B cell (primary cell): ENCODE measurements around the gene CASR. TPM values are rescaled to one million over a fixed set of nuclear protein-coding genes. Genes with fewer than 3 reads are reported as not detected.

Source experiments
- ATAC-seq: fragments of 200-7000 bp; cut with Tn5 transposase; one replicate; pipeline ENCODE4 v1.10.0; 2021; ENCODE audit warnings: low read depth, mild to moderate bottlenecking, moderate number of reproducible peaks, moderate library complexity
- CTCF ChIA-PET: fragments of 350-600 bp; sonication (Branson Sonifier 250); formaldehyde crosslinking; loops from one replicate; lab custom pipeline; 2021; ENCODE audit warnings: antibody characterized with exemption, inconsistent platforms; lab: Charles Lee
- POLR2A ChIA-PET: fragments of 350-600 bp; sonication (Branson Sonifier 250); formaldehyde crosslinking; loops from one replicate; lab custom pipeline; 2021; ENCODE audit warnings: antibody characterized with exemption; lab: Charles Lee
- DNase-seq: peaks from one replicate; pipeline ENCODE4 v3.0.0; 2013
- H2AFZ ChIP-seq: 2 replicates; pipeline ENCODE4 v1.6.1; 2012; ENCODE audit warnings: mild to moderate bottlenecking, low read depth, low read length; ENCODE audit not compliant: insufficient read depth, poor library complexity, severe bottlenecking
- H3K27ac ChIP-seq, 2 donors: 1 replicate in 1 of 2; 2 replicates in 1 of 2; pipeline ENCODE4 v1.5.1; 2012 to 2013; ENCODE audit warnings: low read length in 2 of 2, mild to moderate bottlenecking in 2 of 2, moderate library complexity in 1 of 2
- H3K27me3 ChIP-seq, 4 experiments: fragments of 200-600 bp in 1 of 4; sonication (generic) in 1 of 4; replicated peaks in 1 of 4; 1 replicate in 2 of 4; 2 replicates in 2 of 4; pipeline versions ENCODE4 v1.6.1 to v1.7.0; 2013 to 2016; ENCODE audit warnings: low read length in 3 of 4, mild to moderate bottlenecking in 2 of 4, mixed read lengths in 1 of 4, moderate library complexity in 1 of 4; ENCODE audit not compliant: insufficient read depth in 4 of 4, control insufficient read depth in 3 of 4; ENCODE audit errors: control extremely low read depth in 1 of 4
- H3K36me3 ChIP-seq, 2 experiments: replicated peaks in 1 of 2; 1 replicate in 1 of 2; 2 replicates in 1 of 2; pipeline versions ENCODE4 v1.6.1 to v1.7.1; 2013; ENCODE audit warnings: low read length in 1 of 2; ENCODE audit not compliant: insufficient read depth in 2 of 2, control insufficient read depth in 1 of 2; ENCODE audit errors: control extremely low read depth in 1 of 2, extremely low read depth in 1 of 2
- H3K4me1 ChIP-seq, 2 donors: fragments of 200-600 bp in 1 of 2; sonication (generic) in 1 of 2; 1 replicate in 1 of 2; 2 replicates in 1 of 2; pipeline versions ENCODE4 v1.5.1 to v1.6.1; 2013 to 2017; ENCODE audit warnings: low read length in 2 of 2; ENCODE audit not compliant: control insufficient read depth in 2 of 2, insufficient read depth in 2 of 2
- H3K4me2 ChIP-seq: replicated peaks from 2 replicates; pipeline ENCODE3; 2012; ENCODE audit warnings: mild to moderate bottlenecking, low read depth, low read length; ENCODE audit not compliant: poor library complexity, severe bottlenecking
- H3K4me3 ChIP-seq, 5 experiments: fragments of 200-600 bp in 1 of 5; sonication (generic) in 1 of 5; 1 replicate in 3 of 5; 2 replicates in 2 of 5; pipeline versions ENCODE4 v1.5.1 to v1.7.0; 2011 to 2016; ENCODE audit warnings: low read length in 4 of 5, mild to moderate bottlenecking in 4 of 5, low read depth in 2 of 5, control low read depth in 1 of 5, moderate library complexity in 1 of 5; ENCODE audit not compliant: insufficient read depth in 1 of 5; ENCODE audit errors: control extremely low read depth in 1 of 5, extremely low read depth in 1 of 5
- H3K79me2 ChIP-seq: fragments of 200-600 bp; sonication (generic); one replicate; pipeline ENCODE4 v1.6.0; 2016; ENCODE audit warnings: low read length; ENCODE audit not compliant: control insufficient read depth, insufficient read depth
- H3K9ac ChIP-seq: fragments of 200-600 bp; sonication (generic); 2 replicates; pipeline ENCODE4 v1.6.1; 2017; ENCODE audit warnings: mild to moderate bottlenecking, low read length, moderate library complexity
- H3K9me3 ChIP-seq, 3 donors: one replicate each; pipeline versions ENCODE4 v1.6.1 to v1.7.1; 2013; ENCODE audit warnings: low read length in 2 of 3; ENCODE audit not compliant: control insufficient read depth in 2 of 3, insufficient read depth in 1 of 3; ENCODE audit errors: control extremely low read depth in 1 of 3
- H4K20me1 ChIP-seq: 2 replicates; pipeline ENCODE4 v1.6.0; 2012; ENCODE audit warnings: mild to moderate bottlenecking, low read length; ENCODE audit not compliant: insufficient read depth, control insufficient read depth, poor library complexity, severe bottlenecking
- H3K27ac Mint-ChIP-seq: one replicate; pipeline ENCODE4 v1.8.0; 2021; ENCODE audit warnings: mixed read lengths
- H3K27me3 Mint-ChIP-seq: one replicate; pipeline ENCODE4 v1.8.0; 2021; ENCODE audit warnings: mixed read lengths
- H3K4me1 Mint-ChIP-seq: one replicate; pipeline ENCODE4 v1.8.0; 2021; ENCODE audit warnings: mixed read lengths
- H3K4me3 Mint-ChIP-seq: one replicate; pipeline ENCODE4 v1.8.0; 2021; ENCODE audit warnings: mixed read lengths
- H3K9me3 Mint-ChIP-seq: one replicate; pipeline ENCODE4 v1.8.0; 2022; ENCODE audit warnings: mixed read lengths; ENCODE audit not compliant: insufficient read depth
- EZH2 ChIP-seq: IDR thresholded peaks from 2 replicates; pipeline ENCODE4 v1.6.1; 2012; ENCODE audit warnings: borderline replicate concordance, low read depth, mild to moderate bottlenecking, moderate library complexity, low read length; ENCODE audit not compliant: insufficient read depth, poor library complexity, severe bottlenecking
- WGBS: methylation state at CpG from one replicate; pipeline ENCODE4 v1.1.5; 2013; ENCODE audit warnings: missing lambda C conversion rate; ENCODE audit not compliant: insufficient coverage; 5-methylcytosine and 5-hydroxymethylcytosine counted together
- intact Hi-C: fragments of 100-400 bp; cut with micrococcal nuclease; formaldehyde crosslinking; loops from one replicate; pipeline ENCODE4 v1.10.0; 2022
- polyA plus RNA-seq: library from polyadenylated mRNA; depleted of rRNA; stranded (reverse); fragments of >200 nt; gene quantifications from 2 replicates; pipeline ENCODE4 v1.2.3, GENCODE V29; 2012
- total RNA-seq, 2 donors: library from RNA; stranded (reverse); fragments of 120-200 nt in 1 of 2; gene quantifications; 1 replicate in 1 of 2; 2 replicates in 1 of 2; pipeline versions ENCODE4 v1.2.3 to v1.2.4, GENCODE V29; 2013 to 2022
- TF ChIP-seq, protein P1 (sequence below): fragments of 200-600 bp; IDR thresholded peaks from one replicate; pipeline ENCODE4 v1.8.0; 2022; ENCODE audit warnings: antibody characterized with exemption, mild to moderate bottlenecking

The CASR gene
- total and polyA plus RNA-seq, 2 donors (not counting 1 experiment from before 2014, with no cell fraction given) = not detected

DNA sequence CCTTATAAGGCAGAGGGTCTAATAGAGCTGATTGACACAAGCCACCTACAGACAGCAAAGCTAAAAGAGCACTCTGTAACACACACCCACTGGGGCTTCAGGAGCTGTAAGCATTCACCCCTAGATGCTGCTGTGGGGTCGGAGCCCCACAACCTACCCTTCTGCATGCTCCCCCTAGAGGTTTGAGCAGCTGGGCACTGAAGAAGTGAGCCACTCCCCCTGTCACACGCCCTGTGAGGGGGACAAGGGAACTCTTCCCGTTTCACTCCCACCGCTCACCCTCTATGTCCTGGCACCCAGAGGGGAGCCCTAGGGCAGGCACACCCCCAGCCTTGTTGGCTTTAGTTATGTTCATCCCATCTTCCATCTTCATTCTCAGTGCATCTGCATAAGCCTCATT is 132.2 kb downstream of the CASR start:
- Histone ChIP-seq H4K20me1 (no peaks in the 10 kb centered on the region), H3K9ac (no peak overlapping the region), H3K79me2 (no peaks in the 10 kb centered on the region), H3K36me3 (no peaks in the 10 kb centered on the region), H3K4me2 (no peak overlapping the region), H3K27me3 (no peaks in the 10 kb centered on the region), H3K9me3 (peaks cover 0 to 13% (median 1%) of the 10 kb centered on the region in 3 donors), H2AFZ (no peak overlapping the region), H3K4me1 (no peaks in the 10 kb centered on the region), H3K27ac (no peak overlapping the region), H3K4me3 (no peak overlapping the region)
- intact Hi-C loops = no loop called here
- WGBS = 72% methylated on average over 4 of the region's 4 CpGs
- no peak for DNase-seq
- CTCF ChIA-PET = no interaction called here
- no peak for ATAC-seq
- Mint-ChIP-seq H3K9me3 (peaks cover 11% of the 10 kb centered on the region), H3K27ac (no peak overlapping the region), H3K4me3 (no peak overlapping the region), H3K4me1 (no peaks in the 10 kb centered on the region), H3K27me3 (peaks cover 14% of the 10 kb centered on the region)
- POLR2A ChIA-PET = no interaction called here
- TF ChIP-seq, protein P1, sequence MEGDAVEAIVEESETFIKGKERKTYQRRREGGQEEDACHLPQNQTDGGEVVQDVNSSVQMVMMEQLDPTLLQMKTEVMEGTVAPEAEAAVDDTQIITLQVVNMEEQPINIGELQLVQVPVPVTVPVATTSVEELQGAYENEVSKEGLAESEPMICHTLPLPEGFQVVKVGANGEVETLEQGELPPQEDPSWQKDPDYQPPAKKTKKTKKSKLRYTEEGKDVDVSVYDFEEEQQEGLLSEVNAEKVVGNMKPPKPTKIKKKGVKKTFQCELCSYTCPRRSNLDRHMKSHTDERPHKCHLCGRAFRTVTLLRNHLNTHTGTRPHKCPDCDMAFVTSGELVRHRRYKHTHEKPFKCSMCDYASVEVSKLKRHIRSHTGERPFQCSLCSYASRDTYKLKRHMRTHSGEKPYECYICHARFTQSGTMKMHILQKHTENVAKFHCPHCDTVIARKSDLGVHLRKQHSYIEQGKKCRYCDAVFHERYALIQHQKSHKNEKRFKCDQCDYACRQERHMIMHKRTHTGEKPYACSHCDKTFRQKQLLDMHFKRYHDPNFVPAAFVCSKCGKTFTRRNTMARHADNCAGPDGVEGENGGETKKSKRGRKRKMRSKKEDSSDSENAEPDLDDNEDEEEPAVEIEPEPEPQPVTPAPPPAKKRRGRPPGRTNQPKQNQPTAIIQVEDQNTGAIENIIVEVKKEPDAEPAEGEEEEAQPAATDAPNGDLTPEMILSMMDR = no peak
- no peak for TF ChIP-seq EZH2

DNA sequence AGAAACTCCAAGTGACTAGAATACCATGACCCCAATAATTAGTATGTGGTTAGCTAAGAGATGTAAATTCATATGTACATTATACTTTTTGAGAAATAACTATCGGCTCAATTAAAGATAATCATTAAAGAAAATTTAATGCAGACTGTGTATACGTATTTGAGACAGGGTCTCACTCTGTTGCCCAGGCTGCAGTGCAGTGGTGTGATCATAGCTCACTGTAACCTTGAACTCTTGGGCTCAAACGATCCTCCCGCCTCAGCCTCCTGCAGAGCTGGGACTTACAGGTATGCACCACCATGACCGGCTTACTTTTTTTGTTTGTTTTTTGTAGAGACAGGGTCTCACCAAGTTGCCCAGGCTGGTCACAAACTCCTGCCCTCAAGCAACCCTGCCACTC is 132.9 kb downstream of the CASR start:
- Mint-ChIP-seq H3K9me3 (peaks cover 11% of the 10 kb centered on the region), H3K4me1 (no peaks in the 10 kb centered on the region), H3K27ac (no peak overlapping the region), H3K27me3 (peaks cover 14% of the 10 kb centered on the region), H3K4me3 (no peak overlapping the region)
- ChIA-PET POLR2A (no interaction called here), CTCF (no interaction called here)
- H3K9me3 ChIP-seq = peaks cover 0 to 13% (median 1%) of the 10 kb centered on the region in 3 donors
- TF ChIP-seq EZH2 = no peak
- TF ChIP-seq, protein P1 = no peak
- no peaks in the 10 kb centered on the region for H4K20me1 ChIP-seq
- ATAC-seq (no peak), DNase-seq (no peak)
- no peaks in the 10 kb centered on the region for H3K79me2 ChIP-seq
- 50% methylated on average over 1 of the region's 5 CpGs for WGBS
- intact Hi-C loops = no loop called here
- H3K36me3 ChIP-seq = no peaks in the 10 kb centered on the region
- H3K4me2 ChIP-seq = no peak overlapping the region
- H3K4me1 ChIP-seq = no peaks in the 10 kb centered on the region
- no peak overlapping the region for H3K27ac ChIP-seq
- no peak overlapping the region for H2AFZ ChIP-seq
- H3K4me3 ChIP-seq = no peak overlapping the region
- H3K9ac ChIP-seq = no peak overlapping the region
- H3K27me3 ChIP-seq = no peaks in the 10 kb centered on the region
